Limb (tissue), 2 donors: Measurements from ENCODE around the gene NAPG.
"Not testable (repeated sequence)": the region's sequence is repeated elsewhere in the genome, so short reads cannot be mapped to it uniquely, and the experiment has no call there.

Experiments used
- DNase-seq, 2 donors: peaks; one replicate each; pipeline ENCODE4 v3.0.0-alpha.2; 2016; ENCODE audit errors: extremely low spot score in 2 of 2

Gene NAPG

GRCh38 chr18:10514082-10514481, 11.7 kb upstream of the NAPG start:
- no peak for DNase-seq

GRCh38 chr18:10514601-10515000, 11.2 kb upstream of the NAPG start:
- no peak for DNase-seq

DNA sequence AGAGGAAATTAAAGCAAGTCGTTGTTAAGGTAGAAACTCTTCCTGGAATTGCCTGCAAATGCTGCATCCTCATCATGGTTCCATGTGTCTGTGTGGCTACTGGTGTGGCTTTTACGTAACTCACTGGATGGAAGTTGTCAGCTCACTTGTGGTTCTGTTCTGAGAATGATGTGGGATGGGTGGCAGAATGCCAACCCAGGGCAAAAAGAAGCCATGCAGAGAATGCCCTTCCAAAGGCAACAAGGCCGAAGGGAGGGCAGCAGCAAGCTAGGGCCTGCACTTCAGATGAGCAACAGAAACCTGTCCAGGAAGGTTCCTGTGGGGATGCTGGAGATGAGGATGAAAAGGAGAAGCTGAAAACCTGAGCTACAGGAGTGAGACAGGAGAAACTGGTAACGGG, 10.4 kb upstream of the NAPG start:
- DNase-seq, result no peak

DNA sequence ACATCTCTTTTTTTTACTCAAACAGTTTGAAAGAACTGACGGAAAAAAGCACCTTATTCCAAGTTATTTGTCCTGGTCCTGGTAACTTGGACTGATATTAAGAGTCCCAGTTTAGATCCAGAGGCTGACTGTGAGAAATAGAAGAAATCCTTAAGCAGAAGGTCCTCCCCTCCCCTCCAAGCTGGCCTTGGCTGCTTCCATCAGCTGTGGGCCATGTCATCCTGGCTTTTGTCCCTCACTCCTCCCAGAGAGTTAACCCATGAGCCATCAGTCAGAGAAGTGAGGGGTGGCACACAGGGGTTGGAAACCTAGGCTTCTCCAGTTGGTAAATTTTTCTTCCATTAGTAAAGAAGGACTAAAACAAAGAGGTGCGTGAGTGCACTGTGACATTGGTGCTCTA, 9.7 kb upstream of the NAPG start:
- no peak for DNase-seq

- DNase-seq, result peak; percentile 68 to 81
Measured at GRCh38 chr18:10518595-10519255, 7.1 kb upstream of the NAPG start.

DNA sequence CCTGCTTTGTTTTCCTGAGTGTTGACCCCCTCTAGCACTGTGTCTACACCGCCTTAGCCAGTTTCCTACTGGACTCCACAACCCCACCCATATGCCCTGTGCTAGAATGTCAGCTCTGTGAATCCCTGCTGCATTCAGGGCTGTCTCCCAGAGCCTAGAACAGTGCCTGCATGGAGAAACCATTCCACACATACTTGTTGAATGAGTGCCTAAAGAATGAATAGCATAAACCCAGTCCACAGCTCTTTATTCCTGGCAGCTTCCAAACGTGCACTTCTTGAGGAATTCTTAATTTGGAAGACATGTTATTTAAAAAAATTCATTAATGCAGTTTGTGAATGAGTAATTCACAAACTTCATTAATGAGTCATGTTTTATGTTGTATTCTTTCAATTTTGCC, 6.5 kb upstream of the NAPG start:
- DNase-seq, result no peak

GRCh38 chr18:10519999-10520935, 5.6 kb upstream of the NAPG start:
- peak; percentile 84 to 94 for DNase-seq

DNA sequence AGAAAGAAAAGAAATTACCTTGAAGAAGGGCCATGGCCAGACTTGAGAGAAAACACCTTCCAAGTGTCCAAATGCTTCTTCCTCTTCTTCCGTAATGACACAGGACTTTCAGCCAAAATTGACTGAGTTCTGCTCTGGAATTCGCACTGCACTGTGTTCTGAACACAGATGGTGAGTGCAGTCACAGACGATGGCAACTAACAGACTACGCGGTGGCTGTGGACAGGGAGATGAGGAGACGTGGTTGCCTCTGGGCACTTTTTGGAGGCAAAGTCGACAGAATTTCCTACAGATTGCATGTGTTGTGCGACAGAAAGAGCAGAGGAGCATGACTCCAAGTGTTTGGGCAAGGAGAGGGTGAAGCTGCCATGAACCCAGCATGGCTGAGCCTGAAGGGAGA, 4.3 kb upstream of the NAPG start:
- no peak for DNase-seq

DNA sequence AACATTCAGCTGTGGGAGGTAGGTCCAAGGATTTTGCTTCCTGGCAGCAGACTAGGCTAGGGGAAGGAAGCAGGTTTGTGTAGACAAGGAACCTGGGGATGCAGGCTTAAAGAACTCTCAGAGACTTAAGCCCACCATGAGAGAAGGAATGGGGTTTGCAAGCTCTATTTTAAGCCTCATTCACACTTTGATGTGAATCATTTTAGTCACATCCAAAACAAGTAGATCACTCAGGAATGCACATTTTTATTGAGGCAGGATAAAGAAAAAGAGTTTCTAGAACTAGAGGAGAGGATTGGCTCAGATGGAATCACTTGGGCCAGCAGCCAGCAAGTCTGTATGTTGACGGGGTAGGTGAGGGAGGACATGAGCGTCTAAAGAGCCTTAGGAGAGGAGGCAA, 3.3 kb upstream of the NAPG start:
- no peak for DNase-seq

GRCh38 chr18:10523544-10523943, 2.3 kb upstream of the NAPG start:
- no peak for DNase-seq

- DNase-seq, result no peak
Measured at GRCh38 chr18:10524507-10525370, 1.1 kb upstream of the NAPG start.

DNA sequence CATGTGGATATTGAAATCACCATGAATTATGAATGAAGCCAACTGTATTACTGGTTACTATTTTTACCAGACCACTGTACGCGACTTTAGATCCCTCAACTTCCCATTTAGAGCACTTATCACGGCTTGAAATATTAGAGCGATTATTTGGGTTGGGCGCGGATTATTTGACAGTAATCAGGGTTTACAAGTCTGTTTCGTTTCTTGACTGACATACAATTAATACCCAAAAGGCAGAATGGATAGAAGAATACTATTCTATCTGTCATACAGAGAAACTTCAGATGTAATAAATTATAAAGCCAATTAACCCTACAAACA, 496 bp upstream of the NAPG start:
- DNase-seq, result no peak

DNA sequence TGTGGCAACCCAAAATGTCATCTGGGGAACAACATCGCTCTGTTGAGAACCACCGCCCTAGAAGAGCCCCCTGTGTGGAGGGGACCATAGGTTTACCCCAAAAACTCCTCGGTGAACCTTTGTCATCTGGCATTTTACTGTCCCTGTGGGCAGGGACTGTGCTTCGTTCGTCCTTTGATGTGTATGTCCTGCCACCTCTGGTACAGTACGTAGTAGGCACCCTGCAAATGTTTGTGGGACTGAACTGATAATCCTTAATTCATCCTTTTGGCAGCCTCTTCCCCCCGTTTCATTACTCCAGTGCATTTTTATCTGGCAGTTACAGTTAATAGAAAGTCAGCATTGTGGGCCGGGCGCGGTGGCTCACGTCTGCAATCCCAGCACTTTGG, 728 bp downstream of the NAPG start:
- no peak for DNase-seq

- no peak for DNase-seq
Measured at GRCh38 chr18:10528439-10528838, 2.6 kb downstream of the NAPG start.

DNA sequence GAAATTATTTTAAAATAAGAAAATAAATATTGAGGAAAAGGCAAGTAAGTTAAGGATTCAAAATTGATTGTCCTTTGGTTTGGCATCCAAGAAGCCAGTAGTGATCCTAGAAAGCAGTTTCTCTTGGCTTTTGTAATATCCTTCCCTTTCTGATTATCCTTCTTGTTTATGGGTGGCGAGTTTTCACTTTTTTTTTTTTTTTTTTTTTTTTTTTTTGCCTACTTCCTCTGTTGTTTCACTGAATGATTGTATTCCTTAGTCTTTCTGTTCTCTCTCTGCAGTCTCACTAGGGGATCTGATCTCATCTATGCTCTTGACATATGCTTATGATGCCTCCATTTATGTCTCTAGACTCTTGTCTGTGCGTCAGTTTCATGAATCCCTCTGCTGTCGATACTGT, 4.2 kb downstream of the NAPG start:
- DNase-seq, result no peak

DNA sequence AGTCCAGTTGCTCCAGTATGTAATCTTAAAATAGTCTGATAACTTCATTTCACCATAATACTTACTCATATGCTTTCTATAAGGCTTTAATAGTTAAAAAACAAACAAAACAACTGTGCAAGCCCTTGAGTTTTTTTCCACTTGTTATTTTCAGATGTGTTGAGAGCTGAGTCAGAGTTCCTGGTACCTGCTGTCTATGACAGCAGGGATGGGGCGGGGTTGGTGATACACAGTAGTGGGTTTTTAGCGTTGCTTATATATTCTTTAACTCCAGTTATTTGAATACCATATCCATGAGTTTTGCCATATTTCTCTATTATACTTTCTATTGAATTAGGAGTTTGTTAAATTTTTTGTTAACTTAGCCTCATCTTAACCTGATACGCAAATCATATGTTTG, 5.0 kb downstream of the NAPG start:
- no peak for DNase-seq

DNA sequence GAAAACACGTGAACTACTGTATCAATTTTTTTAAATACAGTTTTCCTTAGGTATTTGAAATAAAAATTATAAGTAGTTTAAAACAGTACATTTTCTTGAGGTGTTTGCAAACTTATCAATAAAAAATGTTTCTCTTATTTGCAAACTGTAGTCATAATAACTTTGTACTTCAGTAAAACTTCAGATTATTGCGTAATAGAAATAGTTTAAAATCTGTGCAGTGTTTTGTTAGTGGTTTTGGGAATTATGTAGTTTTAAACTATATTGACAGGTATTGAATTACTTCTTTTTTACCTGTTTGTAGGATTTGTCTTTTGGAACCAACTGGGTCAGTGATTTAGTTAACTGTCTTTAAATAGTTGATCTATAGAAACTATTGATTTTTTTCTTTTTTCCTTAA, 7.3 kb downstream of the NAPG start:
- no peak for DNase-seq

DNA sequence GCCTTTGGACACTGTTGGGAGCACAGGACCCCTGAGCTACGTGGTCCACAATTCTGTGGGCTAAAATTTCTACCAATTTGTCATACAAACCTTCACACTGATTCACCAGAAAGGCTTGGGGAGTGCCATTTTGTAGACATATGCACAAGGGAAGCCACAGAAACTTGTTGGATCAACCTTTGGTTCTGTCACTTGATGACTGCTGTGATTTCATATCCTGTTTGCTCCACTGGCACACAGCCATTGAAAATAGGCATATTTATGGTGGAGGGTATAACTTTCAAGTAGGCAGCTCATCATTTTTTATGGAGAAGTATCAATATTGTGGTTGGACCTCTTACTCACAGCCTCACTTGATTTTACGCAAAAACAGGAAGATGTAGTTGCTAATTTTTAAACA, 10.5 kb downstream of the NAPG start:
- no peak for DNase-seq

GRCh38 chr18:10537765-10538164, 11.9 kb downstream of the NAPG start:
- no peak for DNase-seq

DNA sequence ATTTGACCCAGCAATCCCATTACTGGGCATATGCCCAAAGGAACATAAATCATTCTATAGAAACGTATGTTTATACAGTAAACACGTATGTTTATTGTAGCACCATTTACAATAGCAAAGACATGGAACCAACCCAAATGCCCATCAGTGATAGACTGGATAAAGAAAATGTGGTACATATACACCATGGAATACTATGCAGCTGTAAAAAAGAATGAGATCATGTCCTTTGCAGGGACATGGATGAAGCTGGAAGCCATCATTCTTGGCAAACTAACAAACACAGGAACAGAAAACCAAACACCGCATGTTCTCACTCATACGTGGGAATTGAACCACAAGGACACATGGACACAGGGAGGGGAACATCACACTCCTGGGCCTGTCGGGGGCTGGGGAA, 13.3 kb downstream of the NAPG start:
- DNase-seq, result not testable (repeated sequence)

DNA sequence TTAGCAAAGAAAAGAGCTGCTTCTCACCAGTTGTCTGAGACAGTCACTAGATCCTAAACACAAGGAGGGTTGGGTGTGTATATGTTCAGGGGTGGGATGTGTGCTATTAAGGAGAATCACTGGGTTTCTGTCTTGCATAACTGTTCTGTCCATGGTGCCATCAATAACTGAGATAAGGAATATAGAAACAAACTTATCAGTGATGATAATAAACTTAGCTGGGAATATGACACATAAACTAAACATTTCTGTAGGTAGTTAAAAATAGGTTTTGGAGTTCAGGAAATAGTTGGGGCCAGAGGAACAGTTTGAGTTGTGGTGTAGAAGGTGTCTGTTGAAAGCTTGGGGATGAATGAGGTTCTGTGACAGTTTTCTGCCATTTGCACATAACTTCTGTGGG, 17.4 kb downstream of the NAPG start:
- DNase-seq, result no peak

DNA sequence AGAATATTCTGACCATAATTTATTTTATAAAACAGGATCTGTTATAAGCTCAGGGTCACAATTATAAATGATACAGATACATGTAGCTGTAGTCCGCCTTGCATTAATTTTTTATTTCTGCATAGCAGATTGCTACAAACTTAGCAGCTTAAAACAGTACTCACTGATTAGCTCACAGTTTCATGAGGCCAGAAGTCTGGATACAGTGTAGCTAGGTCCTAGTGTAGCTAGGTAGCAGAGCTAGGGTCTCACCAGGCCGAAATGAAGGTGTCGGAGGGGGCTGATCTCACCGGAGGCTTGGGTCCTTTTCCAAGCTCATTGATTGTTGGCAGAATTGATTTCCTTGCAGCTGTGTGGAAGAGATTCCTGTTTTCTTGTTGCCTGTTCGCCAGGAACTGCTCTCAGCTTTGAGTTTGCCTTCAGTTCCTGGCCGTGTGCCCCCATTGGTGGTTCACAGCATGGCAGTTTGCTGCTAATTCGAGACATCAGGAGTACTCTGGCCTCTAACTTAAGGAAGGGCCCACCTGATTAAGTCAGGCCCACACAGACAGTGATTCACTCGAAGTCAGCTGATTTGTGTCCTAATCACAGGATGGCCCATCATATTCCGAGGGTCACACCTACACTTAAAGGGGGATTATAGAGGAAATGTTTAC, 18.4 kb downstream of the NAPG start:
- no peak for DNase-seq
